Activated CD8-positive, alpha-beta memory T cell treated with anti-CD3 and anti-CD28 coated beads, Interleukin-2, amount 50 U/mL, for 1 hour (primary cell): Measurements from ENCODE around the gene RTN4R.
"Not testable (repeated sequence)": the region's sequence is repeated elsewhere in the genome, so short reads cannot be mapped to it uniquely, and the experiment has no call there.

Experiments used
- DNase-seq: peaks from one replicate; pipeline ENCODE4 v3.0.0-alpha.2; 2020; ENCODE audit errors: extremely low read depth

Gene RTN4R

DNA sequence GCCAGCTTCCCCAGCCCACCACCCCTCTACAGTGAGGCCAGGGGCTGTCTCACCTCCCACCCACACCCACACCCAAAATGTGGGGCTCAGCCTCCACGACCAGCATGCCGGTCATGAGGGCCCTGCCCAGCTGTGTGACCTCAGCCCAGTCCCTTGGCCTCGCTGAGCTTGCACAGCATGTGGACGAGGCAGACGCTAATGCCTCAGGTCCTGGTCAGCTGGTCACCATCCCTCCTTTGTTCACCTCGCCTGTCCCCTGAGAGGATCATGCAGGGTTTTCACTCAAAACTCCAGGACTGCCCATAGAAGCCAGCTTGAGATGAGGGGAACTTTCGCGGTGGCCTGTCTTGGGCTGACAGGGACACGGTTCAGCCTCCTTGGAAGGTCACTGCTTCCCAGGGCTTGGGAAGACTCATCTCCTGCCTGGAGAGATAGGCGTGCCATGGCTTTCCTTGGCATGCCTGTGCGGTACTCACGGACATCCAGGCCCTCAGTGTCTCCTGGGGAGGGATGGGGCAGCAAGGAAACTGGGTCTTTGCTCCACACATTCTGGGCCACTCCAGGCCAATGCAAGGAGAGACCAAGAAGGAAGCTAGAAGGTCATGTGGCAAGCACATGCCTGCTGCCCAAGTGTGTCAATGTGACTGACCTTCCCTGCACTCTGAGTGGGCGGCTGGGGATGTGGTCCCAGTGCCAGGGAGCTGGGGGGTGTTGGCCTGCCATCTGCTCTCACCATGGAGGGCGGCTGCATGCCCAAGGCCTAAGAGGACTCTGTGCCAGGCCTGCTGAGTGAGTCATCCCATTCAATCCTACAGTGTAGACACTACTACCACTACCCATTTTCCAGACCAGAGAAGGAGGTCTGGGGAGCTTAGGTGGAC is 3.2 kb upstream of the RTN4R start:
- no peak for DNase-seq

DNA sequence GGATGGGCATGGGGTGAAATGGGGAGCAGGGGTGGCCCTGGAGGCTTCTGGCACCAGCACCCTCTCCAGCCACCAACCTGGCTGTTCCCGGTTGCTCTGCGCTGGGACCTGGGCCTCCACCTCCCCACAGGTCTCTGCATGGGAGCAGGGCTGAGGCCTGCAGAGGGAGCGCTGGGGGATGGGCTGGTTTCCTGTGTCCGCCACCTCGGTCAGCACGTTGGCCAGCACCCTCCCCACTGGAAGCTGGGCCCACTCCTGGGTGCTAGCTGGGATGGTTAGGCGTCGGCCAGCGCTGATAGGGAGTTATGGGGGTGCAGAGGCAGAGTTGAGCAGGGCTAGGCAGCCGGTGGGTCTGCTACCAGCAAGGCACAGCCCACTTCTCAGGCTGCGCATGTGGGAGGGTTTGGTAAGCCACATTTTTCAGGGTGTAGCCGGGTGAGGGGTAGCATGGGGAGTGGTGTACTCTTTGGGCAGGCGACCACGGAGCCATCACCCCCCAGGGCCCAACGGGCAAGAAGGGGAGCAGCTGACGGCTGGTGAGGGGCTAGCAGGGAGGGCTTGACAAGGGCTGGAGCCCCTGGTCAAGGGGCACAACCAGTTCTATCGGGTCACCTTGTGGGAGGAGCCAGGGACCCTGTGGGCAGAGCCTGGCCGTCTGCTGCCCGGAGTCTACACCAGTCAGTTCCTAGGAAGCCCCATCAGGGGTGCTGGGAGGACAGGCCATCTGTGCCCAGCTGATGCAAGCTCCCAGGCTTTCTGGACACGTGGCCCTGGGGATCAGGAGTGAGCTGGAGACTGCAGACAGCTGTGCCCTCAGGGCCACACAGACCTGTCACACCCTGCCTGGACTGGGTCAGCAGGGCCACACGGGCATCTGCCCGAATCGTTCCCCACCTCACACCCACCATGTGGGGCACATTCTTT is 2.3 kb upstream of the RTN4R start:
- DNase-seq = not testable (repeated sequence)

DNA sequence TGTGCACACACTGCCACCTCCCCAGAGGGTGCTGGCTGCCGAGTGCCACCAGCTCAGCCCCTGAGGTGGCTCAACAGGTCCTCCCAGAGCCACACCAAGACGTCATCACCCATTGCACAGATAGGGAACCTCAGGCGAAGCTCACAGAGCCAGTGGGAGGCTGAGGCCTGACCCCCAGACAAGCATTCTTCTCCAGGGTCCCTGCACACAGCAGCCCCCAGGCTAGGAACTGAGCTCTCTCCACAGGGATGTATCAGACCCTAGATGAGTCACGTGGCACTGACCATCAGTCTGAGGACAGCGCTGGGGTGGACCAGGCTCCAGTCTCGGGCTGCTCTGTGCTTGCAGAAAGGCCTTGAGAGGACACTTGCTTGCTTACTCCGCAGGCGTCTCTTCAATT is 1.6 kb upstream of the RTN4R start:
- not testable (repeated sequence) for DNase-seq

DNA sequence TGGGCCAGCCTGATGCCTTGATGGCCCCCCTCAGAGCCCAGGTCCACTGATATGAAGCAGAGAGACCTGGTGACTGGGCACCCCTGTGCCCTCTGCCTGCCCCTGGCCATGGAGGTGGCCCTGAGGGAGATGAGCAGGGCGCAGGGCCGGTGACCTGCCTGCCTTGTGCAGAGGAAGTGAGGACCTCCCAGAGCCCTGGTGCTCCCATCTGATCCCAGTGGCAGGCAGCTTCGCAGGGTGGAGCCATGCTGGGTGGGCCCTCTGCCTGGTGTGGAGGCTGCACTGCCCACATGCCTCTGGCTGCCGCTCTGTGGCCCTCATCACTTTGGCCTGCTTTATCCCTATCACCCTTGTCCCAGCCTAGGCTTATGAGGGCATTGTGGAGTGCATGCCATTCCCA is 1.1 kb upstream of the RTN4R start:
- DNase-seq = not testable (repeated sequence)

DNA sequence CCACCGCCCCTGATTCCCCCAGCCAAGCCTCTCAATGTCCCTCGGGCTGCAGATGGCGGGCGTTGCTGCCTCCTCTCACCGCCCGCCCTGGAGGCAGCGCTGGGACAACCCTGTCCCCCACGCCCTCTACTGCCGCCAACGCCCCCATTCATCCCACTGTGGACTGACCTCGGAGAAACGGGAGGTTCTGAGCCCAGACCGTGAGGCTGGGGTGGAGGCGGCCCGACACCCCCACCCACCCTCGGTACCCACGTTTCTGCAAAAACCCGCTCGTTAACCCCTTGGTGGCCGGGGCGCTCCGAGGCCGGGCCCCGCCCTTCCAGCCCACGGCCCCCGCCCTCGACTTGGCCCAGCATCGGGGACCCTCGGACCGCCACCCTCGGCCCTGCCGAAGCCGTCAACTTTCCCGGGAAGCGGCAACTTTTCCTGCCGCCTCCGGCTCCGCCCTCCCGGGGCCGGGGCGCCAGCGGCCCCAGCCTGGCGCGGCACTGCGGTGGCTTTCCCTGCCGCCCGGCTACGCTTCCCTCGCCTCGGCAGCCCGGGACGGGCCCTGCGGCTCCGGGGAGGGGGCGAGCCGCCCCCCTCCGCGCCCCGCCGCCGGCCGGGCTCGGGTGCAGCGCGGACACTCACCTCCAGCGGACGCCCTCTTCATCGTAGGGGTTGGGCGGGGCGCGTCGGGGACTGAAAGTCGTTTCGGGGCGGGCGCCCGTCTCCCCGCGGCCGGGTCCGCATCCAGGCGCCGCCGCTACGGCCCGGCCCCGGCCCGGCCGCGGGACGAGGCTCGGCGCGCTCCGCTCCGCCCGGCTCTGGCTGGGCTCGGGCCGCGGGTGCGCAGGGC is 458 bp downstream of the RTN4R start:
- no peak for DNase-seq

DNA sequence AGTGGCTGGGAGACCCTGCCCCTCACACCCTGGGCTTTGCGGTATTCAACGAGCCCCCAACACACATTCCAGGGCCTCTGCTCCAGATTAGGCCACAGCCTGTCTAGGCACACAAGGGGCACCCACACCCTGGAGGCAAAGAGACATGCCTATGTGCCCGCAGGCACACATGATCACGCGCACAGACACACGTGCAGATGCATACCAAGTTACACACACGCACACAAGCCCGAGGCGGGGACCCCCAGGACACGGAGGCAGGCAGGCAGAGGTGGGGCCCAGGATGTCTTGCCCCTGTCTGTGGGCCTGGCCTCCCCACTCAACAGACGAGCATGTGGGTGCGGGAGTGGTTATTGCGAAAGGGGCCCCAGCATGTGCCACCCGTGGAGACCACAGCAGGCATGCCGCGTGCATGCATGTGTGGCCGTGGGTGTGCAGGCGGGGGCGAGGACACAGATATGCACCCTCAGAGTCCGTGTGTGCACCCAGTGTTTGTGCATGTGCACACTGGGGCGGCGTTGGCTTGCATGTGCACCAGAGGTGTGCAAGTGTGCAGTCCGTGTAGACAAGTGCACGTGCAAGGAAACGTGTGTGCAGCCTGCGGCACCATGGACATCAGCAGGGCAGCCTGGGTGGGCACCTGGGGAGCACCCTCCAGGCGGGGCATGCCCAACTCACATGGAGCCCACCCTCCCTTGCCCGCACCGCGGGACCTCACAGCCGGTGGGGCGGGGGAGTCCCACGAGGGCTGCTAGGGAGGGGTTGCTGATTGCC is 1.3 kb downstream of the RTN4R start:
- DNase-seq = not testable (repeated sequence)

DNA sequence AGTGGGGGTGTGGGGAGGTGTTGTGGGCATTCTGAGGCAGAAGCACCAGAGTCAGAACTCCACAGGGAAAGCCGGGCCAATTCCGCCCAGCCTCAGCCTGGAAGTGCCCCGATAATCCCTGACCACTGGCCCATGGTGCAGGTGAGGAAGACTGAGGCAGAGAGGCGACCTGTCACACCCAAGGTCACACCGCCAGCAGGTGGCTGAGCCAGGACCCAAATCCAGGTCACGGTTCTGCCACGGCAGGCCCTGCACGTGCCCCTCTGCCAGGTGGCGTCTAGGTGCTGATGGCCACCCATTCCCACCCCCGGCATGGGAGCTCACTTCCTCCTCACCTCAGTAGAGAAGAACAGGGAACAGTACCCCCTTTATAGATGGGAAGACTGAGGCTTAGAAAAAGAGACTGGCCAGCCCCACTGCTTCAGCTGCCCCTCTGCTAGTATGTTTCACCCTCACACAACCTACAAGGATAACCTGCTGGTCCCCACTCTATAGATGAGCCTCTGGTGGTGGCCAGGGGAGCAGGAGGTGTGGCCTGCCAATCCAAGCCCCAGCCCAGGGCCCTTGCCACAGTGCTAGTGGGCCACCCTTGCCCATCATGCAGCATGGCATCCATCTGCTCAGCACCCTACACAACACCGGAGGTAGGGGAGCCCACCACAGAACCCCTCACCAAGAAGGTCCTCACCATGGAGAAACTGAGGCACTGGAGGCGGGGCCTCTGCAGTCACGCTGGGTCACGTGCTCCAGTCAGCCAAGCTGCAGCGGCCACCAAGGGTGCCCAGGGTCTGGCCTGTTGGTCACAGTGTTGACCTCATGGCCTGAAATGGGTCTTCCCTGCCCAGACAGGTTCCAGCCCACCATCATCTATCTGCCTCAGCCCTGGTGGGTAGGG is 2.1 kb downstream of the RTN4R start:
- not testable (repeated sequence) for DNase-seq

DNA sequence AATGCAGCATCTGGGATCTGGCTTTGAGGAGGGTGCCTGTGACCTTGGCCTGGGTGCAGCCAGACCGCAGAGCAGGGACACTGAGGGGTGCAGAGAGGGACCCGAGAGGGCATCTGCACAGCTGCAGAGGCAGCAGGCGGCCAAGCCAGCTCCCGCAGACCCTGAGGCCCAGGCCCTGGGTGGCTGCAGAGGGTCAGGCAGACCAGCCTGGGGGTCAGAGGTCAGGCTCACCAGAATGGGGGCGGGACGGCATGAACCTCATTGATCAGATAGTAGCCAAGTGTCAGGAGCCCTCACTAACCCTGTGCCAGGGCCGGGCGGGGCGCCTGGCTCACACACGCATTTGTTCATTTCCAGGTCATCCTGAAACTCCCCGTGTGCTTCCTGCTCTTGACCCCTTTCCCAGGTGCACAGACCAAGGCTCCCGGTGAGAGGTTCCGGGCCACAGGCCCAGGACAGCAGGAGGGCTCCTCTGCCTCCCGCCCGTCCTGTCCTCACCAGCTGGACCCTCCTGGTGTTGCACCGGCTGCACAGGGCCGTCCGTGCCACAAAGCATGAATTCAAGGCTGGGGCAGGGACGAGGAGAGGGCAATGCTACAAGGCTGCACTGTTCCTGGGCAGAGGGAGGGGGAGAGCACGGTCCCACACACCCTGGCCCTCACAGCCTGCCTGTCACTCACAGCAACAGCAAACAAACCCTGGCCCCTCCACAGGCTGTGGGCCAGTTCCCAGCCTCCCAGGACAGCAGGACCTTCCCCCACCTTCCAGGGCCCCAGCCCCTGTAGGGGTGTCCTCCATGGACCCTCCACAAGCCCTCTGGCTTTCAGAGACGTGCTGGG is 3.3 kb downstream of the RTN4R start:
- no peak for DNase-seq

DNA sequence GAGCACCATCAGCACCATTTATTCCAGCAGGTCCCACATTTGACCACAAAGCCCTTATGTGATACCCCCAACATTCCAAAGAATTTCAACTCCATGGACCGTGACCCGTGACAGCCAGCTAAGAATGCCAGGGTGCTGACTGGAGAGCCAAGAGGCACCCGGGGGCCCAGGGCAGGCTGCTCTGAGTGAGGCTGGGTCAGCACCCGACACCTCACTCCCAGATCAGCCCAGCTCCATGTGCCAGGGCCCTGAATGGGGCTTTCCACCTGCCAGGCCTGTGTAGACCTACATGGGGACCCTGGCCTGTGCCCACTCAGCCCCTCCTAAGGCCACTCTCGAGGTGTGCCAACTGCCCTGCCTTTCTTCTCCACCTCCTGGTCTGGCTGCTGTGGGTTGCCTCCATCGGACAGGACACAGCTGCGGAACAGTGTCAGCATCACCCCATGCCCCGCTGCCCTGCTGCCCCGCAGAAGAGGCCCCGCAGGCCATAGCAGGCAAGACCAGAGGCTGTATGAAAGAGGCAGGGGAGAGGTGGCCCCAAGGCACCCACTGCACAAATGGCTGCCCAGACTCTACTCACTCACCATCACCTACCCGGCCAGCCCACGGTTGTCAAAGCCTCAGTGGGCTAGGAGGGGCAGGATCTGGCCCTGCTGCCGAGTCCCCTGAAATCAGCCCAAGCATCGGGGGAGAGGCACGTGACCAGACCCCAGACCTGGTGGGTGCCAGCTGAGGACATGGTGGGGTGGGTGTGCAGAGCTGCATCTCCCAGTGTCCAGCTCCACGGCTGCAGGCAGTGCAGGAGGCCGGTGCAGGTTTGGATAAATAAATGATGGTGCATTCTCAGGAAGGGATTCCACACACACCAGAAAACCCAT is 4.5 kb downstream of the RTN4R start:
- not testable (repeated sequence) for DNase-seq

DNA sequence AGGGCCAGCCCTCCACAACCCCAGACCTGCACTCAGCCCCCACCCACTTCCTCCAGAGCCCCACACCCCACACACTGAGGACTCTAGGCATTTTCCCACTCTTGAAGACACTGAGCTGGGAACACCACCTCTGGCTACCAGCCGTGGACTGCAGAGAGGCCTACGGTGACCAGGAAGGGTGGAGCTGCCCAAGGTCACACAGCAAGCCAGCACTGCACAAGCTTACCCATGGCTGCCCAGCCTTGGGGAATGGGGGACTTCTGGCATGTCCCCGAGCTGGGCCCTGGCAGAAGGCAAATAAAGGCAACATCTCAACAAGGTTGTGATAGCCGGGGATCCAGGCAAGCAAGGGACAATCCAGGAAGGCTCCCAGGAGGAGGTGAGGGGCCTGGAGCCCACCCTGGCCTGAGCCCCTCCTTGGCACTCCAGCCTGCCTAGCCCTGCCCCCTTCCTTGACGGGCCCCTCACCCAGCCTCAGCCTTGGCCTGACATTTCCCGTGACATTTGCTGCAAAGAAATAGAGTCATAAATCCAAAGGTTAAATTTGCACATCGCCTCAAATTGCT is 5.5 kb downstream of the RTN4R start:
- no peak for DNase-seq

DNA sequence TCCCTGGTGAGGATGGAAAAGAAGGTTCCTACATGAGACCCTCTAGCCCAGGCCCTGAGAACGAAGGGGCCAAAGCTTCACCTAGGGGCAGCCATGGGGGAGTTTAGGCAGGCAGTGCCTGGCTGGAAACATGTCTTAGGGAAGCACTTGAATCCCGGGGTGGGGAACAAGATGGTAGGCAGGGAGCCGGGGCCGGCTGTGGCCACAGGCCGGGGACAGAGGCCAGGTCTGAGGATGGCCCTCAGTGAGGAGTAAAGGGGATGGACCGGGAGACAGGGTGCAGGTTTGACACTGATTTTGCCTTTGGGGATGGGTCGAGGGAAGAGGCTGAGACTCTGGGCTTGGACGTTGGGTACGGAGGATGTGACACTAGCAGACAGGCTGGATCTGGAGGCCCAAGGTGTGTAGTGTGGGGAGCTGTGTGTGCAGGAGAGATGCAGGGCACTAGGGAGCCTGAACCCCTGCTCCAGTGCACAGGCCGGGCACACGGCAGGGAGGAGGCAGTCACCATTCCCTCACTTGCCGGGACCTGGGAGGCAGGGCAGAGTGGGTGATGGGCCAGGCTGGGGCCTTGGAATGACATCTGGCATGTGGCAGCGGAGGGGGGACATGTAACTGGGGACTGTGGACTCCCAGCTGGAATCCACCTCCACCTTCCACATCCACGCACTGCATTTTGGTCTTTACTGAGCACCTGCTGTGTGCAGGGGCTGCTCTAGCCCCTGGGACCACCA is 6.1 kb downstream of the RTN4R start:
- DNase-seq = no peak

DNA sequence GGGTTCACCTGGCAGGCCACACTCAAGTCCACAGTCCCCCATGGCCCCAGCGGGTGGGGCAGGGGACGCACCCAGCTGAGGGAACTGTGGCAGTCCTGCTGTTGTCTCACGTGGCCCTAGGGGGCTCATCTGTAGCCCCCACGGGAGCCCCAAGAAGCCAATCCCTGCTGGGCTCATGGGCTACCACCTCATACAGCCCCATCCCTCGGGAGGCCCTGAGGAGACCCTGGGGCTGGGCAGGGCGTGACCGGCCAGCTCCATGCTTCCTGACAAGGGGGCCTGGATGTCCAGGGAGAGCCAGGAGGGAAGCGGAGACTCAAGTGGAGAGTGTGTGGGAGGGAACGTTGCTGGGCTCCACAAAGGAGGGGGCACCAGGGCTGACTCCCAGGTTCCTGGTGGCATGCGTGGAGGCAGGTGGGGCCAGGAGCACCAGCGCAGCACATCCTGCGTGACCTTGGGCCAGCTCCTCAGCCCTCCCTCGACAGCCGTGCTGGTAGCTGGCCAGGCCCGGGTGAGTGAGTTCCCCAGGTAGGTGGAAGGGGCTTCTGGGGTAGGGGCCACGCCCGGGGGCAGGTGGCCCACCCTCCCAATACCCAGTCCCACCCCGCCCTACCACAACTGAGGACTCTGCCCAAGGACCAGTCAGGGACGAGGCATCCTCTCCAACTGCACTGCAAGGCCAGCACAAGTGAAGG is 7.9 kb downstream of the RTN4R start:
- no peak for DNase-seq

DNA sequence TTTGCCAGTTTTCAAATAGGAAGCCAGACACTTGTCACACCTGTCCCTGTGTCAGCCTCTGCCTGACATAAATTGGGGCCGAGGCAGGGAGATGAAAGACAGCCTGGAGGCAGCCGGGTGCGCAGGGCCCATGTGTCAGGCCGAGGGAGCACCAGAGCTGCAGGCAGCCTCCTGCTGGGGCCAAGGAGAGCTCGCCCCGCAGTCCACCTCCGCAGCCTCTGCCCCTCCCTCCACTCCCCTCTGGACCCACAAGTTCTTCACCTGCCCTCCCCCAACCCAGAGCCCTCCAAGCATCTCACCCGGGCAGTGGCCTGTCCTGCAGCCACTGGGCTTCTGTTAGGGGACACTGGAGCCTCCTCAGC is 8.8 kb downstream of the RTN4R start:
- no peak for DNase-seq

DNA sequence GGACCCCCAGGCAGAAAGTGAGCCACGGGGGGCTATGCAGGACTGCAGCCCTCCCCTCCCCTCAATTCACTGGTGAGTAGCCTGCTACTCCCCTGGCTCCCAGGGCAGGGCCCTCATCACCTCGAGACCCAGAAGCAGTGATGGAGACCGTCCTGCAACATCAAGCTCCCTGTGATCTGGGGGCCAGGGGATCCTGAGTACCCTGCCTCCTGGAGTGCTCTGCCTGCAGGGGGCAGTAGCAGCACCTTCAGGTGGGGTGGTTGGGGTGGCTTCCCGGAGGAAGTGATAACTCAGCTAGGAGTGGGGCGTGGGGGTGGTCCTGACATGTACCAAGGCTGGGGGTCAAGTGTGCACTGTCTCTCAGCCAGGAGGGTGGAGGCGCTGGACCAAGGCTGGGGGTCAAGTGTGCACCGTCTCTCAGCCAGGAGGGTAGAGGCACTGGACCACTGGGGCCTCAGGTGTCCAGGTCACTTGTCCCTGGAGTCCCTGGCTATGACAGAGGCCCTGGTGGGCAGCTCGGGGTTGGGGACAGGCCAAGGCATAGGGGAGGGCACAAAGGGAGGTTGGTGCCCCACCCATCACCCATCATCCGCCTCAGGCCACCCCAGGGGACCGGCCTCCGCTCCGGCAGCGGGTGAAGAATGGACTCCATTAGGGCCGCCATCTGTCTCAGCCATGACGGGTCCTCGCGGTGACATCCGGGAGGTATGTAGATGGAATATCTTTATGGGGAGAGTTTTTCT is 9.4 kb downstream of the RTN4R start:
- no peak for DNase-seq

DNA sequence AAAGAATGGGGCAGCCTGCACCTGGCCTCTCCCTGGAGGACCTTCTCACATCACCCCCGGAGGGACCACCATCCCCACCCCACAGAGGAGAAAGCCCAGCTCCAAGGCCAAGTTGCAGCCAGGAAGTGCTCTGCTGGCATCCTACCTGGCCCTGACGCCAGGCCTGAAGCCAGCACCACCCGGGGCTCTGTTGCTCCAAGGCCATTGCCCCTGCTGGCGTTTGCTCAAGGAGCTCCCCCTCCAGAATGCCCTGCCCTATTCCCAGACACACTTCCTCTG is 10.2 kb downstream of the RTN4R start:
- no peak for DNase-seq
